OCI-LY1 (cell line): ENCODE measurements around the gene TMEM119.

Experiments used
- H2AFZ ChIP-seq: fragments of 200-600 bp; sonication (generic), shearing (Covaris generic); 2 replicates; pipeline ENCODE4 v1.6.0; 2014; ENCODE audit warnings: antibody characterized with exemption, mild to moderate bottlenecking, low read length
- H3F3A ChIP-seq: fragments of 200-600 bp; sonication (generic), shearing (Covaris generic); 2 replicates; pipeline ENCODE4 v1.6.0; 2014; ENCODE audit warnings: mild to moderate bottlenecking, antibody characterized with exemption, low read length, moderate library complexity; ENCODE audit not compliant: insufficient read depth
- H3K27ac ChIP-seq: fragments of 200-600 bp; sonication (generic); 2 replicates; pipeline ENCODE4 v1.5.1; 2014; ENCODE audit warnings: low read length, mixed run types, mild to moderate bottlenecking, low read depth; ENCODE audit not compliant: poor library complexity, severe bottlenecking
- H3K27me3 ChIP-seq: fragments of 200-600 bp; sonication (generic); 2 replicates; pipeline ENCODE4 v1.6.0; 2014; ENCODE audit warnings: antibody characterized with exemption, mild to moderate bottlenecking, low read length, moderate library complexity; ENCODE audit not compliant: insufficient read depth
- H3K36me3 ChIP-seq: fragments of 200-600 bp; sonication (generic); 2 replicates; pipeline ENCODE4 v1.6.1; 2014; ENCODE audit warnings: mild to moderate bottlenecking, antibody characterized with exemption, low read length, moderate library complexity, mixed read lengths; ENCODE audit not compliant: insufficient read depth
- H3K4me1 ChIP-seq: fragments of 200-600 bp; sonication (generic); 2 replicates; pipeline ENCODE4 v1.5.1; 2014; ENCODE audit warnings: mild to moderate bottlenecking, low read length, moderate library complexity; ENCODE audit not compliant: insufficient read depth, severe bottlenecking
- H3K4me2 ChIP-seq: fragments of 200-600 bp; sonication (generic), shearing (Covaris generic); 2 replicates; pipeline ENCODE4 v1.6.1; 2014; ENCODE audit warnings: low read length
- H3K4me3 ChIP-seq: fragments of 200-600 bp; sonication (generic); 2 replicates; pipeline ENCODE4 v1.5.1; 2014; ENCODE audit warnings: low read length, low read depth, mild to moderate bottlenecking, mixed read lengths; ENCODE audit not compliant: poor library complexity, severe bottlenecking
- H3K79me2 ChIP-seq: fragments of 200-600 bp; shearing (Covaris generic); 2 replicates; pipeline ENCODE4 v1.6.1; 2016; ENCODE audit warnings: mixed run types, low read length, mixed read lengths; ENCODE audit not compliant: insufficient read depth
- H3K9ac ChIP-seq: fragments of 200-600 bp; sonication (generic), shearing (Covaris generic); 2 replicates; pipeline ENCODE4 v1.6.1; 2014; ENCODE audit warnings: mild to moderate bottlenecking, low read length, mixed read lengths
- H3K9me2 ChIP-seq: fragments of 200-600 bp; sonication (generic), shearing (Covaris generic); 2 replicates; pipeline ENCODE4 v1.6.1; 2014; ENCODE audit warnings: low read depth, mild to moderate bottlenecking, low read length, mixed read lengths
- H3K9me3 ChIP-seq: fragments of 200-600 bp; shearing (Covaris generic); 2 replicates; pipeline ENCODE4 v1.6.1; 2014; ENCODE audit warnings: low read length, mixed read lengths
- H4K20me1 ChIP-seq: fragments of 200-600 bp; sonication (generic), shearing (Covaris generic); 2 replicates; pipeline ENCODE4 v1.6.0; 2016; ENCODE audit warnings: mild to moderate bottlenecking, low read length; ENCODE audit not compliant: insufficient read depth
- CTCF ChIP-seq: fragments of 200-600 bp; sonication (generic), shearing (Covaris generic); IDR thresholded peaks from 2 replicates; pipeline ENCODE4 v1.5.1; 2017; ENCODE audit warnings: mild to moderate bottlenecking, antibody characterized with exemption, low read length, moderate library complexity, mixed read lengths
- EZH2 ChIP-seq: fragments of 200-600 bp; sonication (generic), shearing (Covaris generic); IDR thresholded peaks from 2 replicates; pipeline ENCODE4 v1.8.0; 2017; ENCODE audit warnings: borderline replicate concordance, mixed run types, mild to moderate bottlenecking, antibody characterized with exemption, low read length, moderate library complexity, mixed read lengths

TMEM119 gene

GRCh38 chr12:108603743-108604142 is 5.9 kb upstream of the TMEM119 start:
- Histone ChIP-seq H3K4me1 (no peaks in the 10 kb centered on the region), H3K9ac (no peak overlapping the region), H3F3A (no peaks in the 10 kb centered on the region), H4K20me1 (no peaks in the 10 kb centered on the region), H3K27ac (no peak overlapping the region), H3K4me2 (no peak overlapping the region), H3K79me2 (no peaks in the 10 kb centered on the region), H3K36me3 (no peaks in the 10 kb centered on the region), H3K27me3 (no peaks in the 10 kb centered on the region), H3K4me3 (no peak overlapping the region), H3K9me2 (no peaks in the 10 kb centered on the region), H3K9me3 (no peaks in the 10 kb centered on the region), H2AFZ (no peak overlapping the region)
- TF ChIP-seq CTCF (no peak), EZH2 (no peak)

GRCh38 chr12:108602976-108603704 is 5.3 kb upstream of the TMEM119 start:
- TF ChIP-seq CTCF, result no peak
- TF ChIP-seq EZH2, result no peak
- H3K9ac ChIP-seq, result no peak overlapping the region
- no peak overlapping the region for H2AFZ ChIP-seq
- no peaks in the 10 kb centered on the region for H3F3A ChIP-seq
- no peak overlapping the region for H3K27ac ChIP-seq
- no peaks in the 10 kb centered on the region for H3K79me2 ChIP-seq
- no peaks in the 10 kb centered on the region for H3K27me3 ChIP-seq
- H3K9me3 ChIP-seq, result no peaks in the 10 kb centered on the region
- H3K36me3 ChIP-seq, result no peaks in the 10 kb centered on the region
- H3K9me2 ChIP-seq, result no peaks in the 10 kb centered on the region
- H3K4me1 ChIP-seq, result no peaks in the 10 kb centered on the region
- H3K4me3 ChIP-seq, result no peak overlapping the region
- H4K20me1 ChIP-seq, result no peaks in the 10 kb centered on the region
- no peak overlapping the region for H3K4me2 ChIP-seq

- H3K36me3 ChIP-seq, result no peaks in the 10 kb centered on the region
- H3K79me2 ChIP-seq, result no peaks in the 10 kb centered on the region
- TF ChIP-seq CTCF (no peak), EZH2 (no peak)
- H3K9me2 ChIP-seq, result no peaks in the 10 kb centered on the region
- H3K27me3 ChIP-seq, result no peaks in the 10 kb centered on the region
- H2AFZ ChIP-seq, result no peak overlapping the region
- no peaks in the 10 kb centered on the region for H4K20me1 ChIP-seq
- H3K9me3 ChIP-seq, result no peaks in the 10 kb centered on the region
- H3K4me2 ChIP-seq, result no peak overlapping the region
- H3F3A ChIP-seq, result no peaks in the 10 kb centered on the region
- no peak overlapping the region for H3K27ac ChIP-seq
- H3K9ac ChIP-seq, result no peak overlapping the region
- no peak overlapping the region for H3K4me3 ChIP-seq
- H3K4me1 ChIP-seq, result no peaks in the 10 kb centered on the region
Observed at GRCh38 chr12:108602209-108602705, 4.4 kb upstream of the TMEM119 start.
